Suprapubic skin (tissue), 4 donors: ENCODE data around the gene CCNL2.

Experiments
- CTCF ChIP-seq, 2 donors: fragments of 200-600 bp in 1 of 2; fragments of 450-650 bp in 1 of 2; sonication (generic) in 1 of 2; IDR thresholded peaks; one replicate each; pipeline ENCODE4 v1.5.1; 2016 to 2019; ENCODE audit warnings: antibody characterized with exemption in 2 of 2, mild to moderate bottlenecking in 1 of 2, moderate library complexity in 1 of 2
- EP300 ChIP-seq: sonication (generic); formaldehyde crosslinking; IDR thresholded peaks from one replicate; pipeline ENCODE4 v1.6.1; 2017; ENCODE audit warnings: antibody characterized with exemption
- POLR2A ChIP-seq, 2 donors: fragments of 450-650 bp; IDR thresholded peaks; one replicate each; pipeline ENCODE4 v1.6.1; 2017; ENCODE audit warnings: antibody characterized with exemption in 2 of 2, mild to moderate bottlenecking in 2 of 2, moderate library complexity in 2 of 2
- POLR2AphosphoS5 ChIP-seq, 3 donors: sonication (generic); formaldehyde crosslinking; IDR thresholded peaks; one replicate each; pipeline ENCODE4 v1.6.1; 2017; ENCODE audit warnings: antibody characterized with exemption in 3 of 3

GRCh38 chr1:1407636-1408318 is 8.6 kb upstream of the CCNL2 start:
- TF ChIP-seq CTCF (IDR thresholded peaks at IDR 0.05): peak in 1 of 2 donors; percentile 9
- TF ChIP-seq POLR2AphosphoS5 (IDR thresholded peaks at IDR 0.05): no peak
- TF ChIP-seq POLR2A (IDR thresholded peaks at IDR 0.05): no peak
- no peak for TF ChIP-seq EP300
